ENCODE measurements around the gene ZNF577. TPM values are rescaled to one million over a fixed set of nuclear protein-coding genes. Genes with fewer than 3 reads are reported as not detected.

The ZNF577 gene
- 78.3 TPM for total RNA-seq

DNA sequence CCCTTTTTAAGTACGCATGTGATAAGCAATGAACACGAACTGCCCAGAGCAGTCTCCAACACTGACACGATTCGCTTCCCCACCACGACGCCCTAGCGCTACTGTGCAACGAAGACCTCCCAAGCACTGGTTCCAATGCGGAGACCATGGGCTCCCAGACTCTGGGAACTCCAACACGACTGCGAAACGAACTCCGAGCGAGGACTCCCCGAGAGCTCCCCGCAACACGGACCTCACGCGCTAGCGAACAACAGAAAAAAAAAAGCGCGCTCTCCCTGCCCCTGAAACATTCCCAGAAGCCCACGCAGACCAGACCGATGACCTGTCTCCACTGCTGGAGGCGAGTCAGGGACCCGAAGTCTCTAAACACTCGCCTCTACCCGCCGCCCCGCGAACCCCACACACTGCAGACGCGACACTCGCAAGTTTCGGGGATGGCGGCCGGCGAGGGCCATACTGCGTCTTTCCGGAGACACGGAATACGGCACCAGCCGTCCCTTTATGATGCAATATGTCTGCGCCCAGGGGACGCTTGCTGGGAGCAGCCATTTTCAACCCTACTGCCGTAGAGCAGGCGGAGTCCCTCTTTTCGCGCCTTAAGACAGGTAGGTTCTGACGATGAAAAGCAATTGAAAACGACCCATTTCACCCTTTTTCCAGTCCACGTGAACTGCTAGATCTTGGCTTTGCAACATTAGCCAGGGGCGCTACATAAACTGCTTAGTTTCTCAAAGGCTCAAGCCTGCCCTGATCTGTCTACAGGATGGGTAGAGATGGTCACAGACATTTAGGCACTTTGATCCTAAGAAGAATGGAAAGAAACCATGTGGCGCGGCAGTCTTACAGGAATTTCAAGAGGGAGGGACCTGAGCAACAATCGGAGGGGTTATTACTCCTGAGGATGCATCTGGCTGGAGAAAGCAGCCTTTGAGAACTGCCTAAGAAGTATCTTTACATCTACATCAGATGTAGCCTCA lies at the start of gene ZNF577:
ZNF577 (minus strand) TSS at position 430 of the 977 bp plus-strand sequence. CDS start 7,569 bp downstream, outside the sequence.

GRCh38 chr19:51926784-51927741 lies 39.3 kb upstream of the ZNF577 start, which contains the start of gene ZNF613:
TSS of gene ZNF613 (plus strand) at chr19:51927472. CDS start at chr19:51936221, 8,749 bp downstream.

GRCh38 chr19:51904331-51905165 lies 16.8 kb upstream of the ZNF577 start, which contains the start of gene ZNF649:
TSS of gene ZNF649 (minus strand) at chr19:51905017. CDS start at chr19:51900107, 4,910 bp downstream.

Other genes with a start within 250 kb of the ZNF577 start
- gene SIGLEC14, start 241.1 kb downstream of the ZNF577 start, total RNA-seq: 0.63 TPM
- gene SPACA6, start 194.6 kb downstream of the ZNF577 start, total RNA-seq: 11.3 TPM
- gene HAS1, start 164.0 kb downstream of the ZNF577 start, total RNA-seq: 1.3 TPM
- 4.7 TPM for gene FPR1, start 136.1 kb downstream of the ZNF577 start, total RNA-seq
- not detected for gene FPR2, start 126.8 kb downstream of the ZNF577 start, total RNA-seq
- gene FPR3, start 92.8 kb downstream of the ZNF577 start, total RNA-seq: not detected
- gene ZNF649, start 17.1 kb upstream of the ZNF577 start, total RNA-seq: 47.3 TPM
- 18.5 TPM for gene ZNF613, start 39.5 kb upstream of the ZNF577 start, total RNA-seq
- gene ZNF350, start 98.9 kb upstream of the ZNF577 start, total RNA-seq: 21.9 TPM
- 31.3 TPM for gene ZNF615, start 120.3 kb upstream of the ZNF577 start, total RNA-seq
- 29.1 TPM for gene ZNF614, start 140.4 kb upstream of the ZNF577 start, total RNA-seq
- 33.8 TPM for gene ZNF432, start 160.9 kb upstream of the ZNF577 start, total RNA-seq
- 68.9 TPM for gene ZNF841, start 207.8 kb upstream of the ZNF577 start, total RNA-seq